Naive thymus-derived CD4-positive, alpha-beta T cell (primary cell): ENCODE data around the gene WNT3A. TPM values are rescaled to one million over a fixed set of nuclear protein-coding genes. Genes with fewer than 3 reads are reported as not detected.
"Not testable (repeated sequence)": the region's sequence is repeated elsewhere in the genome, so short reads cannot be mapped to it uniquely, and the experiment has no call there.

Experiments
- ATAC-seq: fragments of 150-1000 bp; cut with Tn5 transposase; 2 replicates; pipeline ENCODE4 v1.10.0; 2021; ENCODE audit warnings: mild to moderate bottlenecking, moderate library complexity
- CTCF ChIA-PET: fragments of 350-600 bp; sonication (Branson Sonifier 250); formaldehyde crosslinking; loops from one replicate; lab custom pipeline; 2021; ENCODE audit warnings: antibody characterized with exemption; lab: Charles Lee
- POLR2A ChIA-PET: fragments of 350-600 bp; sonication (Branson Sonifier 250); formaldehyde crosslinking; loops from one replicate; lab custom pipeline; 2021; ENCODE audit warnings: antibody characterized with exemption, inconsistent platforms; lab: Charles Lee
- DNase-seq, 9 donors: peaks; one replicate each; pipeline versions ENCODE4 v3.0.0 to v3.0.0-alpha.2; 2020 to 2022; ENCODE audit warnings: mixed read lengths in 1 of 9
- H3K27ac ChIP-seq: one replicate; pipeline ENCODE4 v1.7.0; 2013; ENCODE audit warnings: mild to moderate bottlenecking, low read depth, low read length, moderate library complexity
- H3K27me3 ChIP-seq, 2 donors: one replicate each; pipeline ENCODE4 v1.7.0; 2013; ENCODE audit warnings: low read length in 2 of 2, mild to moderate bottlenecking in 2 of 2, moderate library complexity in 2 of 2; ENCODE audit not compliant: control insufficient read depth in 2 of 2, insufficient read depth in 2 of 2
- H3K36me3 ChIP-seq, 3 experiments: 1 replicate in 2 of 3; 2 replicates in 1 of 3; pipeline ENCODE4 v1.7.0; 2013; ENCODE audit warnings: low read length in 3 of 3, mild to moderate bottlenecking in 3 of 3, moderate library complexity in 1 of 3; ENCODE audit not compliant: insufficient read depth in 3 of 3, control insufficient read depth in 2 of 3
- H3K4me1 ChIP-seq, 2 donors: one replicate each; pipeline ENCODE4 v1.7.0; 2013; ENCODE audit warnings: low read length in 2 of 2, mild to moderate bottlenecking in 2 of 2, moderate library complexity in 1 of 2; ENCODE audit not compliant: control insufficient read depth in 2 of 2, insufficient read depth in 2 of 2
- H3K4me3 ChIP-seq: 2 replicates; pipeline ENCODE4 v1.7.0; 2013; ENCODE audit warnings: mild to moderate bottlenecking, low read length
- H3K9me3 ChIP-seq, 3 experiments: 1 replicate in 2 of 3; 2 replicates in 1 of 3; pipeline ENCODE4 v1.7.0; 2013; ENCODE audit warnings: low read length in 3 of 3; ENCODE audit not compliant: control insufficient read depth in 2 of 3
- H3K27ac Mint-ChIP-seq, 9 donors: one replicate each; pipeline ENCODE4 v1.8.0; 2020 to 2022; ENCODE audit warnings: mixed read lengths in 9 of 9, mild to moderate bottlenecking in 8 of 9, moderate library complexity in 5 of 9, inconsistent platforms in 2 of 9
- H3K27me3 Mint-ChIP-seq, 5 donors: one replicate each; pipeline ENCODE4 v1.8.0; 2021 to 2022; ENCODE audit warnings: mixed read lengths in 5 of 5, mild to moderate bottlenecking in 1 of 5
- H3K36me3 Mint-ChIP-seq, 5 donors: one replicate each; pipeline ENCODE4 v1.8.0; 2020 to 2022; ENCODE audit warnings: mixed read lengths in 5 of 5, mild to moderate bottlenecking in 3 of 5, inconsistent platforms in 1 of 5
- H3K4me1 Mint-ChIP-seq, 7 donors: one replicate each; pipeline ENCODE4 v1.8.0; 2020 to 2022; ENCODE audit warnings: mixed read lengths in 7 of 7, mild to moderate bottlenecking in 3 of 7, inconsistent platforms in 1 of 7
- H3K4me3 Mint-ChIP-seq, 10 donors: one replicate each; pipeline ENCODE4 v1.8.0; 2020 to 2022; ENCODE audit warnings: mild to moderate bottlenecking in 10 of 10, mixed read lengths in 10 of 10, moderate library complexity in 6 of 10, inconsistent platforms in 2 of 10
- H3K9me3 Mint-ChIP-seq, 11 donors: one replicate each; pipeline ENCODE4 v1.8.0; 2020 to 2022; ENCODE audit warnings: mixed read lengths in 11 of 11, mild to moderate bottlenecking in 4 of 11, inconsistent platforms in 1 of 11, moderate library complexity in 1 of 11
- intact Hi-C, 2 donors: fragments of 100-400 bp; cut with micrococcal nuclease; formaldehyde crosslinking; loops; one replicate each; pipeline ENCODE4 v1.15.1; 2023
- polyA plus RNA-seq, 2 donors: library from polyadenylated mRNA; unstranded; fragments of 300-500 nt; fragmentation: Illumina TruSeq; gene quantifications; one replicate each; pipeline ENCODE4 v1.2.3, GENCODE V29; 2021
- total RNA-seq, 6 experiments: library from RNA in 5 of 6; stranded (reverse) in 5 of 6; gene quantifications; 1 replicate in 5 of 6; 2 replicates in 1 of 6; pipeline ENCODE4 v1.2.3 and lab custom pipeline; 2021 to 2026

WNT3A gene
- total and polyA plus RNA-seq, 7 experiments from 2014 or later = not detected

DNA sequence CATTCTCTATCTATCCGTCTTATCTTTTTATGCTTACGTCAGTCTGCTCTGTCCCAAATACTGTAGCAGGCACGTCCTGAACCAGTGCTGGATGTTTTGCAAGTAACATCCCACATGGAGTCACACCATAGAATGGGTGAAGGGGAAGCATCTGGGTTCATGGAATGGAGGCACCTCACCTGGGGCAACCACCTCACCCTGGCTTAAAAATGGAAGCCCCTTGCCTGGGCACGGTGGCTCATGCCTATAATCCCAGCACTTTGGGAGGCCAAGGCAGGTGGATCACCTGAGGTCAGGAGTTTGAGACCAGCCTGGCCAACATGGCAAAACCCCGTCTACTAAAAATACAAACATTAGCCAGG, 12.9 kb downstream of the WNT3A start:
- H3K36me3 Mint-ChIP-seq, intact Hi-C loops, DNase-seq, H3K36me3 ChIP-seq, ATAC-seq, H3K4me1 Mint-ChIP-seq, H3K27ac ChIP-seq, H3K9me3 ChIP-seq, CTCF ChIA-PET, H3K4me3 ChIP-seq, POLR2A ChIA-PET, H3K27me3 ChIP-seq, H3K4me1 ChIP-seq, H3K9me3 Mint-ChIP-seq, H3K4me3 Mint-ChIP-seq, H3K27ac Mint-ChIP-seq, H3K27me3 Mint-ChIP-seq: not testable (repeated sequence)

GRCh38 chr1:228020686-228021354, 14.0 kb downstream of the WNT3A start:
- H3K36me3 Mint-ChIP-seq = no peaks in the 10 kb centered on the region
- H3K27me3 Mint-ChIP-seq = peaks cover 0 to 10% (median 0%) of the 10 kb centered on the region in 5 donors
- no peaks in the 10 kb centered on the region for H3K27me3 ChIP-seq
- DNase-seq (no peak), ATAC-seq (no peak)
- ChIA-PET POLR2A (no interaction called here), CTCF (interaction anchor here (0.6 kb wide), 1 partner anchor 22 kb away, joined by 3 read pairs; no protein-coding TSS in a partner anchor)
- intact Hi-C loops = no loop called here
- H3K9me3 Mint-ChIP-seq = peaks cover 0 to 3% (median 0%) of the 10 kb centered on the region in 11 donors
- H3K4me3 Mint-ChIP-seq = no peak overlapping the region
- H3K4me1 ChIP-seq = no peaks in the 10 kb centered on the region
- H3K27ac ChIP-seq = no peak overlapping the region
- H3K9me3 ChIP-seq = no peaks in the 10 kb centered on the region
- no peak overlapping the region for H3K4me3 ChIP-seq
- H3K36me3 ChIP-seq = no peaks in the 10 kb centered on the region
- H3K4me1 Mint-ChIP-seq = no peaks in the 10 kb centered on the region
- H3K27ac Mint-ChIP-seq = no peak overlapping the region

- Mint-ChIP-seq H3K9me3 (peaks cover 0 to 3% (median 0%) of the 10 kb centered on the region in 11 donors), H3K36me3 (no peaks in the 10 kb centered on the region), H3K4me1 (no peaks in the 10 kb centered on the region), H3K27ac (no peak overlapping the region), H3K4me3 (no peak overlapping the region), H3K27me3 (peaks cover 0 to 11% (median 0%) of the 10 kb centered on the region in 5 donors)
- intact Hi-C loops = no loop called here
- no peak overlapping the region for H3K27ac ChIP-seq
- H3K27me3 ChIP-seq = no peaks in the 10 kb centered on the region
- no peaks in the 10 kb centered on the region for H3K36me3 ChIP-seq
- H3K9me3 ChIP-seq = no peaks in the 10 kb centered on the region
- no peaks in the 10 kb centered on the region for H3K4me1 ChIP-seq
- no peak for ATAC-seq
- no peak overlapping the region for H3K4me3 ChIP-seq
- peak in 1 of 9 donors; percentile 3 for DNase-seq
- POLR2A ChIA-PET = no interaction called here
- CTCF ChIA-PET = interaction anchor here (0.6 kb wide), 1 partner anchor 23 kb away, joined by 3 read pairs; no protein-coding TSS in a partner anchor
Measured at GRCh38 chr1:228021355-228022030, 14.7 kb downstream of the WNT3A start.

DNA sequence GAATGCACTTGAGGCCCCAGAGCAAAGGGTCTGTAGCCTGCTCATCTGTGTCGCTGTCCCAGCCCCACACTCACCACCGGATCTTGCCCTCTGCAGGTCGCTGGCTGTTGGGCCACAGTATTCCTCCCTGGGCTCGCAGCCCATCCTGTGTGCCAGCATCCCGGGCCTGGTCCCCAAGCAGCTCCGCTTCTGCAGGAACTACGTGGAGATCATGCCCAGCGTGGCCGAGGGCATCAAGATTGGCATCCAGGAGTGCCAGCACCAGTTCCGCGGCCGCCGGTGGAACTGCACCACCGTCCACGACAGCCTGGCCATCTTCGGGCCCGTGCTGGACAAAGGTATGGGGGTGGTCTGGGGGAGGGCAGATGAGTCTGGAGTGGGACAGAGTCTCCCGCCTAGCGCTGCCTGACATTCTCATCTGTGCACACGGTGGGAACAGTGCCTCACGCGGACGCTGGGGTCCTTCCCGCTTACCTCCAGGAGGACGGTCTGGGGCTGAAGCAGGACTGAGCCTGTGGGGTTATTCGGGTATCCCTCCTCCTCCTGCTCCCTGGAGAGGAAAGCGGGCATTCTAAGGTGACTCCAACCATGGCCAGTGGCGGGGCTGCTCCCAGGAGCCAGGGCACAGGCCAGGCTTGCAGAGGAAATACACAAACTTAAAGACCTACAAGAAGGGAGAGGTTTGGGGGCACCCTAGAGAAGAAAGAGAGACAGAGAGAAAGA, 15.9 kb downstream of the WNT3A start:
- H3K27ac ChIP-seq = no peak overlapping the region
- no peaks in the 10 kb centered on the region for H3K27me3 ChIP-seq
- Mint-ChIP-seq H3K27me3 (peaks cover 3 to 18% (median 8%) of the 10 kb centered on the region in 5 donors), H3K4me3 (no peak overlapping the region), H3K9me3 (peaks cover 0 to 3% (median 0%) of the 10 kb centered on the region in 11 donors), H3K27ac (no peak overlapping the region), H3K4me1 (no peaks in the 10 kb centered on the region), H3K36me3 (no peaks in the 10 kb centered on the region)
- ATAC-seq = no peak
- intact Hi-C loops = no loop called here
- ChIA-PET POLR2A (no interaction called here), CTCF (no interaction called here)
- H3K4me1 ChIP-seq = no peaks in the 10 kb centered on the region
- H3K4me3 ChIP-seq = no peak overlapping the region
- no peaks in the 10 kb centered on the region for H3K9me3 ChIP-seq
- no peak for DNase-seq
- no peaks in the 10 kb centered on the region for H3K36me3 ChIP-seq

GRCh38 chr1:228023294-228023639, 16.5 kb downstream of the WNT3A start:
- no peaks in the 10 kb centered on the region for H3K4me1 ChIP-seq

DNA sequence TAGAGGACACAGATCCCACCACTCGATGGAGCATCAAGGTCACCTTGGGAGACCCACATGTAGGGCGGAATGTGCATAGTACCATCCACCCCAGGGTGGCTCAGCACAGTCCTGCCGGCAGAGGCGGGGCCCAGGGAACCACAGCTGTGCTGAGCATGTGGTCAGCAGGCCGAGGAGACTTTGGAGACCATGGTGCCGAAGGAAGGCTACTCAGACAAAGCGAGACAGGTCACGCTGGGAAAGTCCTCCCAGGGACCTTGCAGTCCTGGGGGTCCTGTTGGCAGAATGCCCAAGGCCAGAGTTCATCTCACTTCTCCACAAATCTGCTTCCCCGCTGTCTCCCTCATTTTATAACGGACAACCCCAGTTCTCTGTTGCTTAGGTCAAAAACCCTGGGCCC, 22.5 kb downstream of the WNT3A start:
- POLR2A ChIA-PET = no interaction called here
- Mint-ChIP-seq H3K9me3 (peaks cover 0 to 7% (median 3%) of the 10 kb centered on the region in 11 donors), H3K4me3 (no peak overlapping the region), H3K27ac (no peak overlapping the region), H3K27me3 (peaks cover 12 to 30% (median 27%) of the 10 kb centered on the region in 5 donors), H3K4me1 (no peaks in the 10 kb centered on the region), H3K36me3 (peaks cover 0 to 7% (median 0%) of the 10 kb centered on the region in 5 donors)
- no peak for DNase-seq
- ATAC-seq = no peak
- CTCF ChIA-PET = no interaction called here
- Histone ChIP-seq H3K9me3 (no peaks in the 10 kb centered on the region), H3K27ac (no peak overlapping the region), H3K36me3 (no peaks in the 10 kb centered on the region), H3K4me1 (no peaks in the 10 kb centered on the region), H3K4me3 (no peak overlapping the region), H3K27me3 (no peaks in the 10 kb centered on the region)
- intact Hi-C loops = no loop called here

More at GRCh38 chr1:228023294-228023639, 16.5 kb downstream of the WNT3A start:
- Mint-ChIP-seq H3K27ac (no peak overlapping the region), H3K9me3 (peaks cover 0 to 3% (median 0%) of the 10 kb centered on the region in 11 donors), H3K36me3 (no peaks in the 10 kb centered on the region), H3K27me3 (peaks cover 5 to 21% (median 8%) of the 10 kb centered on the region in 5 donors), H3K4me1 (no peaks in the 10 kb centered on the region), H3K4me3 (no peak overlapping the region)
- no peak overlapping the region for H3K27ac ChIP-seq
- ATAC-seq (no peak), DNase-seq (no peak)
- no peaks in the 10 kb centered on the region for H3K9me3 ChIP-seq
- intact Hi-C loops = no loop called here
- H3K36me3 ChIP-seq = no peaks in the 10 kb centered on the region
- H3K27me3 ChIP-seq = no peaks in the 10 kb centered on the region
- POLR2A ChIA-PET = no interaction called here
- no peak overlapping the region for H3K4me3 ChIP-seq
- CTCF ChIA-PET = no interaction called here
